ENCODE data around the gene PPHLN1.
A peak's percentile ranks its signal among the peaks of the same experiment; 100 is the strongest.
"Not testable (repeated sequence)": the region's sequence is repeated elsewhere in the genome, so short reads cannot be mapped to it uniquely, and the experiment has no call there.

PPHLN1 gene

DNA sequence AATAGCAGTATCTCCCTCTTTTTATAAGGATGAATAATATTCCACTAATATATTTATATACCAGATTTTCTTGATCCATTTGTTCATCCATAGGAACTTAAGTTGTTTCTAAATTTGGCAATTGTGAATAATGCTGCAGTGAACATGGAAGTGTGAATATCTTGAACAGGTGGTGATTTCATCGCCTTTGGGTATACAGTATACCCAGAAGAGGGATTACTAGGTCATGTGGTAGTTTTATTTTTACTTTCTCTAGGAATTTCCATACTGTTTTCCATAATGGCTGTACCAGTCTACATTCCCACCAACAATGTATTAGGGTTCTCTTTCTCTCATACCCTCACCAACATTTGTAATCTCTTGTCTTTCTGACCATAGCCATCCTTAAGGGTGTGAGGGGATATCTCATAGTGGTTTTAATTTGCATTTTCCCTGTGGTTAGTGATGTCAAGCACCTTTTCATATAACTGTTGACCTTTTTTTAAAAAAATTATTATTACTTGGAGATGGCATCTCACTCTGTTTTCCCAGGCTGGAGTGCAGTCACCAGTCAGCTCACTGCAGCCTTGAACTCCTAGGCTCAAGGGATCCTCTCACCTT is 20.5 kb downstream of the PPHLN1 start:
- Histone ChIP-seq H3K9me3 (ENCODE audit: control insufficient read depth, insufficient read depth, low read length) (no peaks in the 10 kb centered on the region; the same call in 1 of the 2 replicates), H3K36me3 (ENCODE audit: control insufficient read depth, insufficient read depth, low read length) (peaks cover under 1% of the 10 kb centered on the region; the same call in 1 of the 2 replicates), H3K4me3 (ENCODE audit: low read depth, low read length) (no peak overlapping the region)

GRCh38 chr12:42349119-42350020 is 23.4 kb downstream of the PPHLN1 start:
- Histone ChIP-seq H3K36me3 (ENCODE audit: control insufficient read depth, insufficient read depth, low read length) (peaks cover 14% of the 10 kb centered on the region), H3K27ac (ENCODE audit: low read depth, low read length) (peak overlapping the region; percentile 50)
- H3K9me3 ChIP-seq (ENCODE audit: control insufficient read depth, insufficient read depth, low read length); H3K27me3 ChIP-seq (ENCODE audit: control insufficient read depth, insufficient read depth, low read length); H3K4me1 ChIP-seq (ENCODE audit: control insufficient read depth, insufficient read depth, low read length); H3K9ac ChIP-seq (ENCODE audit: low read depth, low read length); H3K4me3 ChIP-seq (ENCODE audit: low read depth, low read length): not testable (repeated sequence)

More for the DNA sequence above, 20.5 kb downstream of the PPHLN1 start:
- Histone ChIP-seq H3K9ac (ENCODE audit: low read depth, low read length) (no peak overlapping the region), H3K27ac (ENCODE audit: low read depth, low read length) (no peak overlapping the region), H3K4me1 (ENCODE audit: control insufficient read depth, insufficient read depth, low read length) (0 out of 2 replicates have a peak, but pooled peaks cover 4% of the 10 kb centered on the region), H3K27me3 (ENCODE audit: control insufficient read depth, insufficient read depth, low read length) (no peaks in the 10 kb centered on the region)

GRCh38 chr12:42350021-42350407 is 24.0 kb downstream of the PPHLN1 start:
- not testable (repeated sequence) for H3K27ac ChIP-seq (ENCODE audit: low read depth, low read length); H3K4me3 ChIP-seq (ENCODE audit: low read depth, low read length); H3K4me1 ChIP-seq (ENCODE audit: control insufficient read depth, insufficient read depth, low read length); H3K9me3 ChIP-seq (ENCODE audit: control insufficient read depth, insufficient read depth, low read length); H3K9ac ChIP-seq (ENCODE audit: low read depth, low read length); H3K27me3 ChIP-seq (ENCODE audit: control insufficient read depth, insufficient read depth, low read length)
- peaks cover 20% of the 10 kb centered on the region for H3K36me3 ChIP-seq (ENCODE audit: control insufficient read depth, insufficient read depth, low read length)

DNA sequence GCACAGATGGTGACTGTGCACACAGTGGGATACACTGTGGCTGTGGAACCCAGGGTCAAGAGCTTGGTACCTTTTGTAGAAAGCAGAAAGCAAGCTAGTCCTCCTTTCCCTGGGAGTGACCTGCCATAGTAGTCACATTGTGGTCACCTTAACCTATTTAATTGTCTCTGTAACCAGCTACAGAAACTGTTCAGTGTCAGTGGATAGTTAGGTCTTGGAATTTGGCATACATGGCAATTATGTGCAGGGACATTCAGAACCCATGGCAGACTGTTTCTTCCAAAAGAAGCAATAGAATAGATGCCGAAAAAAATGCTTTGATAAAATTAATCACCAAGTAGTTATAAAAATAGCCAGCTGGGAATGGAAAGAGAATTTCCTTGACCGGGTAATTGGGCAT is 30.4 kb downstream of the PPHLN1 start:
- no peak overlapping the region for H3K9ac ChIP-seq (ENCODE audit: low read depth, low read length)
- H3K9me3 ChIP-seq (ENCODE audit: control insufficient read depth, insufficient read depth, low read length), result no peaks in the 10 kb centered on the region
- no peak overlapping the region for H3K4me3 ChIP-seq (ENCODE audit: low read depth, low read length)
- H3K27ac ChIP-seq (ENCODE audit: low read depth, low read length), result no peak overlapping the region
- H3K27me3 ChIP-seq (ENCODE audit: control insufficient read depth, insufficient read depth, low read length), result no peaks in the 10 kb centered on the region
- peaks cover 44% of the 10 kb centered on the region for H3K36me3 ChIP-seq (ENCODE audit: control insufficient read depth, insufficient read depth, low read length)
- H3K4me1 ChIP-seq (ENCODE audit: control insufficient read depth, insufficient read depth, low read length), result no peaks in the 10 kb centered on the region

- no peaks in the 10 kb centered on the region for H3K9me3 ChIP-seq (ENCODE audit: control insufficient read depth, insufficient read depth, low read length)
- peaks cover 11% of the 10 kb centered on the region for H3K4me1 ChIP-seq (ENCODE audit: control insufficient read depth, insufficient read depth, low read length)
- H3K27me3 ChIP-seq (ENCODE audit: control insufficient read depth, insufficient read depth, low read length), result no peaks in the 10 kb centered on the region
- no peak overlapping the region for H3K4me3 ChIP-seq (ENCODE audit: low read depth, low read length)
- H3K36me3 ChIP-seq (ENCODE audit: control insufficient read depth, insufficient read depth, low read length), result peaks cover 22% of the 10 kb centered on the region
- H3K9ac ChIP-seq (ENCODE audit: low read depth, low read length), result no peak overlapping the region
- no peak overlapping the region for H3K27ac ChIP-seq (ENCODE audit: low read depth, low read length)
These were observed 34.9 kb downstream of the PPHLN1 start for GRCh38 chr12:42360747-42361403.

DNA sequence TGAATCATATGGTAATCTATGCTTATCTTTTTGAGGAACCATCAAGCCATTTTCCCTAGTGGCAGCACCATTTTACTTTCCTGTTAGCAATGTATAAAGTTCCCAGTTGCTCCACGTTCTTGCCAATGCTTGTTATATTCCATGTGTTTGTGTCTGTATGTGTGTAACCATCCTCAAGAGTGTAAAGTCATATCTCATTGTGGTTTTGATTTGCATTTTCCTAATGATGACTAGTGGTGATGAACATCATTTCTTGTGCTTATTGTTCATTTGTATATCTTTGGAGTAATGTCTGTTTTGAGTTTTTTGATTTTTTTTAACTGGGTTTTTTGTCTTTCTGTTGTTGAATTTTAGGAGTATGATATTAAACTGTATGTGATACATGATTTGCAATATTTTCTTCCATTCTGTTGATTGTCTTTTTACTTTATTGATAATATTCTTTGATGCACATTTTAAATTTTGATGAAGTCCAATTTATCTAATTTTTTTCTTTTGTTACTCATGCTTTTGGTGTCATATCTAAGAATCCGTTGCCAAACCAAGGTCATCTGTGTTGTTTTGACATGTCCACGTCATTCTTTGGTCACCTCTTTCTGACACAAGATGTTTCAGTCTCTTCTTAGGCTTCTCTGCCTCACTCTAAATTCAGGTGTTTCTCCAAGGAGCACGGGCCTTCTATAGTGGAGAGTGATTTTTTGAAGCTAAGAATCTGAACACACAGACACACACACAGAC is 36.1 kb downstream of the PPHLN1 start:
- Histone ChIP-seq H3K27ac (ENCODE audit: low read depth, low read length) (no peak overlapping the region), H3K27me3 (ENCODE audit: control insufficient read depth, insufficient read depth, low read length) (no peaks in the 10 kb centered on the region), H3K9ac (ENCODE audit: low read depth, low read length) (no peak overlapping the region), H3K4me1 (ENCODE audit: control insufficient read depth, insufficient read depth, low read length) (peaks cover 13% of the 10 kb centered on the region), H3K36me3 (ENCODE audit: control insufficient read depth, insufficient read depth, low read length) (peaks cover 11% of the 10 kb centered on the region), H3K4me3 (ENCODE audit: low read depth, low read length) (no peak overlapping the region), H3K9me3 (ENCODE audit: control insufficient read depth, insufficient read depth, low read length) (no peaks in the 10 kb centered on the region)

GRCh38 chr12:42362647-42363260 is 36.8 kb downstream of the PPHLN1 start:
- peaks cover 7% of the 10 kb centered on the region; the same call in 1 of the 2 replicates for H3K36me3 ChIP-seq (ENCODE audit: control insufficient read depth, insufficient read depth, low read length)
- no peaks in the 10 kb centered on the region for H3K9me3 ChIP-seq (ENCODE audit: control insufficient read depth, insufficient read depth, low read length)
- peaks cover 13% of the 10 kb centered on the region for H3K4me1 ChIP-seq (ENCODE audit: control insufficient read depth, insufficient read depth, low read length)
- H3K9ac ChIP-seq (ENCODE audit: low read depth, low read length), result no peak overlapping the region
- H3K27me3 ChIP-seq (ENCODE audit: control insufficient read depth, insufficient read depth, low read length), result no peaks in the 10 kb centered on the region
- H3K27ac ChIP-seq (ENCODE audit: low read depth, low read length), result no peak overlapping the region
- no peak overlapping the region for H3K4me3 ChIP-seq (ENCODE audit: low read depth, low read length)

DNA sequence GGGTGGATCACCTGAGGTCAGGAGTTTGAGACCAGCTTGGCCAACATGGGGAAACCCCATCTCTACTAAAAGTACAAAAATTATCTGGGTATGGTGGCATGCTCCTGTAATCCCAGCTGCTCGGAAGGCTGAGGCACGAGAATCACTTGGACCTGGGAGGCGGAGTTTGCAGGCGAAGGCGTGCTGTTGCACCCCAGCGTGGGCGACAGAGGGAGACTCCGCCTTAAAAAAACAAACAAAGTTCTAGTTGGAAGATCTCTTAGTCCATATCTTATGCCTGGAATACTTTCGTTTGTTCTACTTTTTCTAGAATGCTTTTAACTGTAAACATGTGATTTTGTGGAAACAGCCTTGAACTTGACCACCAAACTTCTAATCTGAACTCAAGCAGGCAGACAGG is 38.7 kb downstream of the PPHLN1 start:
- Histone ChIP-seq H3K9me3 (ENCODE audit: control insufficient read depth, insufficient read depth, low read length) (no peaks in the 10 kb centered on the region), H3K27me3 (ENCODE audit: control insufficient read depth, insufficient read depth, low read length) (no peaks in the 10 kb centered on the region), H3K4me1 (ENCODE audit: control insufficient read depth, insufficient read depth, low read length) (peaks cover 27% of the 10 kb centered on the region), H3K36me3 (ENCODE audit: control insufficient read depth, insufficient read depth, low read length) (peaks cover 7% of the 10 kb centered on the region; the same call in 1 of the 2 replicates), H3K9ac (ENCODE audit: low read depth, low read length) (no peak overlapping the region), H3K4me3 (ENCODE audit: low read depth, low read length) (no peak overlapping the region), H3K27ac (ENCODE audit: low read depth, low read length) (no peak overlapping the region)

GRCh38 chr12:42365486-42365885 is 39.5 kb downstream of the PPHLN1 start:
- H3K9me3 ChIP-seq (ENCODE audit: control insufficient read depth, insufficient read depth, low read length), result no peaks in the 10 kb centered on the region
- no peak overlapping the region for H3K27ac ChIP-seq (ENCODE audit: low read depth, low read length)
- no peak overlapping the region for H3K4me3 ChIP-seq (ENCODE audit: low read depth, low read length)
- peaks cover 34% of the 10 kb centered on the region for H3K4me1 ChIP-seq (ENCODE audit: control insufficient read depth, insufficient read depth, low read length)
- H3K27me3 ChIP-seq (ENCODE audit: control insufficient read depth, insufficient read depth, low read length), result no peaks in the 10 kb centered on the region
- no peak overlapping the region for H3K9ac ChIP-seq (ENCODE audit: low read depth, low read length)
- H3K36me3 ChIP-seq (ENCODE audit: control insufficient read depth, insufficient read depth, low read length), result peaks cover 7% of the 10 kb centered on the region; the same call in 1 of the 2 replicates

DNA sequence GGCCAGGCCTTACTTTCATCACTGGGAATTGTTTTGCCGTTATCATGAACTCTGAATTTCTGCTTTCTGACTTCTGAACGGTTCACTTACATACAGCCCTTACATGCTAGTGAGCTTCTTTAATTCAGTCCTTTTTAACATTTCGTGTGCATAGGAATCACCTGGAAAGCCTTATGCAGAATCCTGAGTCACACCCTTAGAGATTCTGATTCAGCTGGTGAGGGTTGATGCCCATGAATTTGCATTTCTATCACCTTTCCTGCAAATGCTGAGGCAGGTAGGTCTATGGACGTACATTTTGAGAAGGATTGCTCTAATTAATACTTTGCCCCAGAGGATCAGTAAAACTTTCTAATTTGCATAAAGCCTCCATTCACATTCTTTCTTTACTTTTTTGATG is 44.0 kb downstream of the PPHLN1 start:
- 0 out of 2 replicates have a peak overlapping the region, but pooled peaks have one; percentile 9 for H3K4me3 ChIP-seq (ENCODE audit: low read depth, low read length)
- H3K27ac ChIP-seq (ENCODE audit: low read depth, low read length), result peak overlapping the region; percentile 62
- H3K4me1 ChIP-seq (ENCODE audit: control insufficient read depth, insufficient read depth, low read length), result peaks cover 41% of the 10 kb centered on the region
- no peaks in the 10 kb centered on the region for H3K9me3 ChIP-seq (ENCODE audit: control insufficient read depth, insufficient read depth, low read length)
- H3K9ac ChIP-seq (ENCODE audit: low read depth, low read length), result no peak overlapping the region
- peaks cover 3% of the 10 kb centered on the region; the same call in 1 of the 2 replicates for H3K36me3 ChIP-seq (ENCODE audit: control insufficient read depth, insufficient read depth, low read length)
- no peaks in the 10 kb centered on the region for H3K27me3 ChIP-seq (ENCODE audit: control insufficient read depth, insufficient read depth, low read length)
